Stimulated activated CD4-positive, alpha-beta T cell treated with anti-CD3 and anti-CD28 coated beads, TNF-alpha, amount 100 ng/mL, for 1 hour (primary cell): Measurements from ENCODE around the gene KCTD16.

ENCODE experiments used
- DNase-seq, 3 donors: peaks; one replicate each; pipeline ENCODE4 v3.0.0-alpha.2; 2020; ENCODE audit warnings: low read depth in 3 of 3, low spot score in 1 of 3

The KCTD16 gene

GRCh38 chr5:144393641-144394435 is 223.2 kb downstream of the KCTD16 start:
- DNase-seq: no peak

GRCh38 chr5:144395704-144396103 is 225.0 kb downstream of the KCTD16 start:
- no peak for DNase-seq

GRCh38 chr5:144403058-144403457 is 232.4 kb downstream of the KCTD16 start:
- DNase-seq: no peak

GRCh38 chr5:144403817-144404420 is 233.2 kb downstream of the KCTD16 start:
- no peak for DNase-seq

GRCh38 chr5:144404672-144405071 is 234.0 kb downstream of the KCTD16 start:
- no peak for DNase-seq

- no peak for DNase-seq
Observed at GRCh38 chr5:144405991-144406390, 235.3 kb downstream of the KCTD16 start.

GRCh38 chr5:144406442-144406841 is 235.8 kb downstream of the KCTD16 start:
- no peak for DNase-seq

- no peak for DNase-seq
Observed at GRCh38 chr5:144414202-144415029, 243.7 kb downstream of the KCTD16 start.

GRCh38 chr5:144416196-144416595 is 245.5 kb downstream of the KCTD16 start:
- no peak for DNase-seq

GRCh38 chr5:144418719-144419118 is 248.0 kb downstream of the KCTD16 start:
- DNase-seq: no peak

- no peak for DNase-seq
Observed at GRCh38 chr5:144421411-144421810, 250.7 kb downstream of the KCTD16 start.

GRCh38 chr5:144422018-144422727 is 251.5 kb downstream of the KCTD16 start:
- DNase-seq: no peak

GRCh38 chr5:144427866-144428265 is 257.2 kb downstream of the KCTD16 start:
- DNase-seq: no peak

- DNase-seq: no peak
Observed at GRCh38 chr5:144428326-144428725, 257.7 kb downstream of the KCTD16 start.

- no peak for DNase-seq
Observed at GRCh38 chr5:144429405-144429804, 258.7 kb downstream of the KCTD16 start.

GRCh38 chr5:144429905-144430304 is 259.2 kb downstream of the KCTD16 start:
- no peak for DNase-seq

- DNase-seq: no peak
Observed at GRCh38 chr5:144433140-144433822, 262.6 kb downstream of the KCTD16 start.

GRCh38 chr5:144433893-144434292 is 263.2 kb downstream of the KCTD16 start:
- no peak for DNase-seq

- DNase-seq: no peak
Observed at GRCh38 chr5:144436007-144436406, 265.3 kb downstream of the KCTD16 start.

GRCh38 chr5:144438237-144438636 is 267.6 kb downstream of the KCTD16 start:
- no peak for DNase-seq

- DNase-seq: no peak
Observed at GRCh38 chr5:144448457-144448856, 277.8 kb downstream of the KCTD16 start.
